Endothelial cell of umbilical vein (primary cell): ENCODE data around the gene TRIM52. TPM values are rescaled to one million over a fixed set of nuclear protein-coding genes. Genes with fewer than 3 reads are reported as not detected.

ENCODE experiments used
- BruUV-seq: library from RNA; stranded (reverse); fragments of 400-500 nt; replicated peaks from 2 replicates; lab custom pipeline; 2021; lab: Mats Ljungman, UMichigan
- CTCF ChIA-PET: fragments of 300-600, 350-600 bp; sonication (Branson Sonifier 250); formaldehyde crosslinking; loops from one replicate; lab custom pipeline; 2021; ENCODE audit warnings: antibody characterized with exemption, inconsistent platforms; lab: Charles Lee
- POLR2A ChIA-PET: fragments of 300-600, 350-600 bp; sonication (Branson Sonifier 250); formaldehyde crosslinking; loops from one replicate; lab custom pipeline; 2021; ENCODE audit warnings: antibody characterized with exemption, inconsistent platforms; lab: Charles Lee
- DNase-seq: peaks from one replicate; pipeline ENCODE4 v3.0.0-alpha.2; 2011; ENCODE audit warnings: low read depth, low spot score
- FAIRE-seq: peaks from 2 replicates; lab custom pipeline; 2011; peaks lifted over from hg19 to GRCh38; lab: Jason Lieb, UNC
- H2AFZ ChIP-seq: 2 replicates; pipeline ENCODE4 v1.6.0; 2012; ENCODE audit warnings: low read depth, low read length, control low read depth, inconsistent platforms
- H3K27ac ChIP-seq: 2 replicates; pipeline ENCODE4 v1.5.1; 2011; ENCODE audit warnings: low read depth, mild to moderate bottlenecking, control low read depth, low read length, moderate library complexity; ENCODE audit not compliant: insufficient read depth
- H3K27me3 ChIP-seq, 2 experiments: 2 replicates each; pipeline versions ENCODE4 v1.6.0 to v1.6.1; 2011; ENCODE audit warnings: low read length in 2 of 2, mixed read lengths in 1 of 2; ENCODE audit not compliant: control insufficient read depth in 2 of 2, insufficient read depth in 2 of 2
- H3K36me3 ChIP-seq, 2 experiments: 2 replicates in 1 of 2; 3 replicates in 1 of 2; pipeline ENCODE4 v1.5.1; 2011; ENCODE audit warnings: low read length in 2 of 2, mild to moderate bottlenecking in 1 of 2, moderate library complexity in 1 of 2; ENCODE audit not compliant: control insufficient read depth in 2 of 2, insufficient read depth in 2 of 2; ENCODE audit errors: extremely low read depth in 1 of 2
- H3K4me1 ChIP-seq: 3 replicates; pipeline ENCODE4 v1.5.1; 2011; ENCODE audit warnings: mild to moderate bottlenecking, low read length; ENCODE audit not compliant: control insufficient read depth, insufficient read depth; ENCODE audit errors: extremely low read depth
- H3K4me2 ChIP-seq: 2 replicates; pipeline ENCODE4 v1.6.1; 2011; ENCODE audit warnings: low read length, control low read depth, mixed read lengths; ENCODE audit not compliant: insufficient read depth
- H3K4me3 ChIP-seq, 3 experiments: fragments of 200-600 bp in 1 of 3; sonication (generic), shearing (Covaris generic) in 1 of 3; replicated peaks in 1 of 3; 2 replicates each; pipeline ENCODE4 v1.5.1; 2011 to 2016; ENCODE audit warnings: control low read depth in 3 of 3, low read length in 3 of 3, mild to moderate bottlenecking in 2 of 3, inconsistent platforms in 1 of 3, low read depth in 1 of 3, moderate library complexity in 1 of 3; ENCODE audit not compliant: insufficient read depth in 1 of 3
- H3K79me2 ChIP-seq: 2 replicates; pipeline ENCODE4 v1.6.0; 2012; ENCODE audit warnings: low read length, inconsistent platforms; ENCODE audit not compliant: control insufficient read depth, insufficient read depth
- H3K9ac ChIP-seq: replicated peaks from 2 replicates; pipeline ENCODE3; 2011; ENCODE audit warnings: low read length, control low read depth; ENCODE audit not compliant: insufficient read depth; ENCODE audit errors: extremely low read depth
- H3K9me1 ChIP-seq: replicated peaks from 3 replicates; pipeline ENCODE4 v1.6.0; 2011; ENCODE audit warnings: mild to moderate bottlenecking, low read length; ENCODE audit not compliant: control insufficient read depth, insufficient read depth; ENCODE audit errors: extremely low read depth
- H3K9me3 ChIP-seq: replicated peaks from 2 replicates; pipeline ENCODE4 v1.5.1; 2012; ENCODE audit warnings: low read length, inconsistent platforms; ENCODE audit not compliant: control insufficient read depth, insufficient read depth
- H4K20me1 ChIP-seq: replicated peaks from 2 replicates; pipeline ENCODE3; 2011; ENCODE audit warnings: mild to moderate bottlenecking, low read length; ENCODE audit not compliant: control insufficient read depth, insufficient read depth; ENCODE audit errors: extremely low read depth
- EZH2 ChIP-seq: IDR thresholded peaks from 2 replicates; pipeline ENCODE4 v1.6.1; 2012; ENCODE audit warnings: borderline replicate concordance, low read depth, mild to moderate bottlenecking, moderate library complexity, low read length, inconsistent platforms; ENCODE audit not compliant: severe bottlenecking
- GATA2 ChIP-seq: IDR thresholded peaks from 2 replicates; pipeline ENCODE4 v1.7.0; 2011; ENCODE audit warnings: low read depth, mild to moderate bottlenecking, moderate library complexity, mixed read lengths, low read length; ENCODE audit not compliant: insufficient read length, insufficient read depth
- JUN ChIP-seq: IDR thresholded peaks from 2 replicates; pipeline ENCODE4 v1.6.1; 2011; ENCODE audit warnings: borderline replicate concordance, low read depth; ENCODE audit not compliant: insufficient read length, insufficient read depth
- MYC ChIP-seq: IDR thresholded peaks from one replicate; pipeline ENCODE4 v1.6.1; 2011; ENCODE audit warnings: mild to moderate bottlenecking, low read depth, low read length
- POLR2A ChIP-seq: IDR thresholded peaks from 2 replicates; pipeline ENCODE4 v1.6.1; 2012; ENCODE audit warnings: low read depth, mild to moderate bottlenecking, control low read depth, low read length
- POLR2AphosphoS5 ChIP-seq: IDR thresholded peaks from 2 replicates; pipeline ENCODE4 v1.6.1; 2012; ENCODE audit warnings: low read depth, mild to moderate bottlenecking, control low read depth, low read length, moderate library complexity; ENCODE audit not compliant: insufficient read depth
- dilution Hi-C: fragments of 300-500 bp; cut with MboI; formaldehyde crosslinking; loops from one replicate; pipeline ENCODE4 v1.15.0; 2019; ENCODE audit warnings: low sequenced_read_pairs; ENCODE audit not compliant: extremely low pct_ligation_motif_present
- intact Hi-C: fragments of 100-400 bp; cut with micrococcal nuclease; formaldehyde crosslinking; loops from one replicate; pipeline ENCODE4 v1.10.0; 2022
- polyA plus RNA-seq, 4 experiments: library from polyadenylated mRNA; depleted of rRNA in 3 of 4; stranded (reverse) in 3 of 4; unstranded in 1 of 4; fragments of >200 nt; gene quantifications; 2 replicates each; pipeline versions ENCODE4 v1.2.1 to v1.2.3, GENCODE V29; 2011 to 2012; ENCODE audit warnings: missing spikeins in 1 of 4
- total RNA-seq: library from RNA; stranded (reverse); gene quantifications from 2 replicates; pipeline ENCODE4 v1.2.3, GENCODE V29; 2021
- TF ChIP-seq, protein P1 (sequence below): IDR thresholded peaks from 2 replicates; pipeline ENCODE4 v1.6.1; 2011; ENCODE audit not compliant: insufficient read depth, insufficient read length

The TRIM52 gene
- total and polyA plus RNA-seq, 2 donors (not counting 3 experiments of a cell fraction or from before 2014, with no cell fraction given) = 5.6 to 10.1 TPM

DNA sequence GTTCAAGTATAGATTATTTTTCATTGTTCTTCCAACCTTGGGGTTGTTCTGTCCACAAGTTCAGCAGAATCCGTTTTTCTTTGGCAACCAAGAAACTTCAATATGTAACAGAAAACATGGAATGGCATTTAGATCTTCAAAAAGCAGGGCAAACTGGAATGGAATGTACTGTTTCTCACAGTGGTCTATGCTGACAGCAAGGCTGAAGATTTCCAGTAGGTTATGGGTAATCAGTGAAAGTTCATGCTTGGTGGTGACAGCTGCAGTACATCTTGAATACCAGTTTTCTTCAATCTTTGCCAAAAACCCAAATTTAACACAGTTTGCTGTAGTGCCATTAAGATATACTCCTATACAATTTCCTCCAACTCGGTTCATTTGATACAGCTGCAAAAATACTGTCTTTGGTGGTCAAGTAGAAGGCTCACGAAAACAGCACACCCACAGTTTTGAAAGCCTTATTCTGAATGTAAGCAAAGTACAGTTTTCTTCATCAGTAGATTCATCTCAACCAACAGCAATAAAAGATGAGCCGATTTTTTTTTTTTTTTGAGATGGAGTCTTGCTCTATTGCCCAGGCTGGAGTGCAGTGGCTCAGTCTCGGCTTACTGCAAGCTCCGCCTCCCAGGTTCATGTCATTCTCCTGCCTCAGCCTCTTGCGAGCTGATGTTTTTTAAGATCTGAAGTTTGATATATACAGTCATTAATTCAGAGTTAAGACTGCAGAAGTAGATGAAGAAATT lies 4.9 kb downstream of the TRIM52 start:
- no peaks in the 10 kb centered on the region for H3K9me1 ChIP-seq
- no peak overlapping the region for H3K4me2 ChIP-seq
- ChIA-PET POLR2A (interaction anchor here (1.5 kb wide), 1 partner anchor 12 kb away, joined by 5 read pairs; the partner anchor contains the start of gene RACK1), CTCF (interaction anchor here (1.1 kb wide), 1 partner anchor 65 kb away, joined by 3 read pairs; no protein-coding TSS in a partner anchor)
- no peak overlapping the region for H3K9ac ChIP-seq
- H3K9me3 ChIP-seq = no peaks in the 10 kb centered on the region
- no peak for DNase-seq
- dilution Hi-C loops (no loop called here), intact Hi-C loops (no loop called here)
- no TSS peak for BruUV-seq
- no peak for FAIRE-seq
- no peak for TF ChIP-seq MYC
- TF ChIP-seq GATA2 = no peak
- TF ChIP-seq JUN = no peak
- no peak for TF ChIP-seq POLR2A
- TF ChIP-seq POLR2AphosphoS5 = no peak
- TF ChIP-seq, protein P1, sequence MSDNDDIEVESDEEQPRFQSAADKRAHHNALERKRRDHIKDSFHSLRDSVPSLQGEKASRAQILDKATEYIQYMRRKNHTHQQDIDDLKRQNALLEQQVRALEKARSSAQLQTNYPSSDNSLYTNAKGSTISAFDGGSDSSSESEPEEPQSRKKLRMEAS = no peak
- TF ChIP-seq EZH2 = no peak
- peaks cover 23% of the 10 kb centered on the region for H3K4me1 ChIP-seq
- no peak overlapping the region for H2AFZ ChIP-seq
- peaks cover 91% of the 10 kb centered on the region for H3K79me2 ChIP-seq
- H3K27ac ChIP-seq = no peak overlapping the region
- H3K36me3 ChIP-seq = peaks cover 2 to 7% of the 10 kb centered on the region in 2 experiments
- H3K4me3 ChIP-seq = no peak overlapping the region
- H4K20me1 ChIP-seq = peaks cover 2% of the 10 kb centered on the region
- no peaks in the 10 kb centered on the region for H3K27me3 ChIP-seq
